HUES64 (cell line): Measurements from ENCODE around the gene TM4SF1.
"Not testable (repeated sequence)": the region's sequence is repeated elsewhere in the genome, so short reads cannot be mapped to it uniquely, and the experiment has no call there.

ENCODE experiments used
- H3K27ac ChIP-seq: 2 replicates; pipeline ENCODE4 v1.7.0; 2013; ENCODE audit warnings: low read depth, low read length, inconsistent platforms
- H3K27me3 ChIP-seq: 2 replicates; pipeline ENCODE4 v1.6.1; 2013; ENCODE audit warnings: mild to moderate bottlenecking, low read length; ENCODE audit not compliant: insufficient read depth
- H3K36me3 ChIP-seq: 2 replicates; pipeline ENCODE4 v1.6.1; 2013; ENCODE audit warnings: mild to moderate bottlenecking, low read length; ENCODE audit not compliant: insufficient read depth
- H3K4me1 ChIP-seq: 2 replicates; pipeline ENCODE4 v1.6.1; 2013; ENCODE audit warnings: mild to moderate bottlenecking, low read length, moderate library complexity; ENCODE audit not compliant: insufficient read depth
- H3K4me3 ChIP-seq: 2 replicates; pipeline ENCODE4 v1.5.1; 2013; ENCODE audit warnings: mild to moderate bottlenecking, low read length, moderate library complexity
- H3K9ac ChIP-seq: 2 replicates; pipeline ENCODE4 v1.6.1; 2013; ENCODE audit warnings: mild to moderate bottlenecking, low read depth, low read length
- H3K9me3 ChIP-seq: 2 replicates; pipeline ENCODE4 v1.6.1; 2013; ENCODE audit warnings: low read depth, low read length; ENCODE audit not compliant: insufficient read depth
- WGBS: fragments of 150-250, 120-280 bp; methylation state at CpG from one replicate; pipeline ENCODE4 v1.1.7; 2013; ENCODE audit warnings: missing lambda C conversion rate; 5-methylcytosine and 5-hydroxymethylcytosine counted together

TM4SF1 gene

DNA sequence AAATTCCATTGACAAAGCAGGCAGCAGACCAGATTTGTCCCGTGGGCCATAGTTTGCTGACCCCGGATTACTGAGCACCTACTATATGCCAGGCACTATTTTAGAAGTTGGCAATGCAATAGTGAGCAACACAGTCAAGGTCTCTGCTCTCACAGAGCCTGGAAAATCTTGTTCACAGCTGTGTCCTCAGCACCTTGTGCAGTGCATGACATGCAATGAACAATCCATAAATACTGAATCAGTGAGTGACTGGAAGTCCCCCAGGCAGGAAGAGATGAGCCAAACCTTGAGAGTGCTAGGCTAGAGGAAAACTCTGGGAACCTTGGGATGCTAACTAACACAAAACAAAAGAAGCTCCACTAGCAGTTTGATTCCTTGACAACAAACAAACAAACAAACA, 14.4 kb downstream of the TM4SF1 start:
- no peak overlapping the region for H3K27ac ChIP-seq
- 88% methylated on average over 2 of the region's 2 CpGs for WGBS

DNA sequence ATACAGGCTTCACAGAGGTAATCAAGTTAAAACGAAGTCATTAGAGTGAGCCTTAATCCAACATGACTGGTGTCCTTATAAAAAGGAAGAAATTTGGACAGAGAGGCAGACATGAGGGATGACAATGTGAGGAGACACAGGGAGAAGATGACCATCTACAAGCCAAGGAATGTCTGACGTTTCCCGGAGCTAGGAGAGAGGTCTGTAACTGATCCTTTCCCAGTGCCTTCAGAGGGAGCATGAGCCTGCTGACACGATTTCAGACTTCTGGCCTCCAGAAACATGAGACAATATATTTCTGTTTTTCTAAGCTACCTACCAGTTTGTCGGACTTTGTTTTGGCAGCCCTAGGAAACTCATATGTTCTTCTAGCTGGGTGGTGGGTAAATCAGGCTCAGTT, 15.1 kb downstream of the TM4SF1 start:
- WGBS: 86% methylated on average over 4 of the region's 5 CpGs

More for the DNA sequence above, 14.4 kb downstream of the TM4SF1 start:
- Histone ChIP-seq H3K4me1 (peaks cover 27% of the 10 kb centered on the region), H3K4me3 (no peak overlapping the region), H3K9me3 (no peaks in the 10 kb centered on the region), H3K36me3 (no peaks in the 10 kb centered on the region), H3K27me3 (no peaks in the 10 kb centered on the region), H3K9ac (no peak overlapping the region)

DNA sequence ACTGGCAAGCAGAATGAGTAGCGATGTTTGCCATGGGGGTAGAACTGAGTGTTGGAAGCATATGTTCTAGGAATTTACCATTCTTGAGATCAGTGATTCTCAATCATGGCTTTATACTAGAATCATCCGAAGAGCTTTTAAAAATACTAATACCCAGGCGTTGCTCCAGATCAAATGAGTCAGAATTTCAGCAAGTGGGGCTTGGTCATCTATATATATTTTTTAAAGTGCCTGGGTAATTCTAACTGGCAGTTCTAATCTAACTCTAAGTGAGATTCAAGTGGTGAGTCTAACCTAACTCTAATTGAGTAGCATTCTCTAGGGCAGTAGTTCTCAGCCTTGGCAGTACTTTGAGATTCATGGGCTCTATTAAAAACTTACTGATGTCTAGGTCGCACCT, 20.8 kb downstream of the TM4SF1 start:
- WGBS: 92% methylated on average over 3 of the region's 4 CpGs
- Histone ChIP-seq H3K9me3 (no peaks in the 10 kb centered on the region), H3K27me3 (no peaks in the 10 kb centered on the region), H3K4me1 (peaks cover 7% of the 10 kb centered on the region; the same call in 1 of the 2 replicates), H3K36me3 (no peaks in the 10 kb centered on the region), H3K4me3 (no peak overlapping the region), H3K27ac (no peak overlapping the region), H3K9ac (no peak overlapping the region)

More for the DNA sequence above, 15.1 kb downstream of the TM4SF1 start:
- Histone ChIP-seq H3K27ac (no peak overlapping the region), H3K36me3 (no peaks in the 10 kb centered on the region), H3K4me1 (peaks cover 23% of the 10 kb centered on the region), H3K9ac (no peak overlapping the region), H3K9me3 (no peaks in the 10 kb centered on the region), H3K27me3 (no peaks in the 10 kb centered on the region), H3K4me3 (no peak overlapping the region)

DNA sequence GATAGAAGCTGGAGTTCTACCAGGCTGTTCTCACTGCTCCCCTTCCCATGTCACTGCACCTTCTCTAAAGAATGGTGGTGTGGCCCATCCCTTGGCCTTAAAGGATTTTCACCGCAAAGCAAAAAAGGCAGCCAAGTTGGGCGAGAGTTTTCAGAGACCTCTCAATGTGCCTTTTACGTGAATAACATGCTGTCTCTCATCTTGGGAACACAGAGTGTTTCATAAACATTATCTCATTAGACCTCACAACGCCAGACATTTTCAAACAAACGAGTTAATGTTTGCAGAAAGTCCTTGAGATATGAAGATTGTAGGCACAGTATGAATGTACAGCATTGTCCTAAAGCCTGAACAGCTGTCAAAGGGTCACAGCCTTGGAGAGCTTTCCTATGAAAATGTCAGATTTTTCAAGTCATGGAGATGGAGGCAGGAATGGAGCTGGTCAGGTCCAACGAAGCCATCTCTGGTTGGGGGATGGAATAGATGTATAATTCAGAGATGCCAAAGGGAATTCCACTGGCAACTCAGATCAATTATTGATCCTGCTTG, 21.3 kb downstream of the TM4SF1 start:
- Histone ChIP-seq H3K4me3 (no peak overlapping the region), H3K9me3 (no peaks in the 10 kb centered on the region), H3K9ac (no peak overlapping the region), H3K27ac (no peak overlapping the region), H3K27me3 (no peaks in the 10 kb centered on the region), H3K36me3 (no peaks in the 10 kb centered on the region), H3K4me1 (0 out of 2 replicates have a peak, but pooled peaks cover 3% of the 10 kb centered on the region)
- WGBS: 92% methylated on average over 6 of the region's 6 CpGs

DNA sequence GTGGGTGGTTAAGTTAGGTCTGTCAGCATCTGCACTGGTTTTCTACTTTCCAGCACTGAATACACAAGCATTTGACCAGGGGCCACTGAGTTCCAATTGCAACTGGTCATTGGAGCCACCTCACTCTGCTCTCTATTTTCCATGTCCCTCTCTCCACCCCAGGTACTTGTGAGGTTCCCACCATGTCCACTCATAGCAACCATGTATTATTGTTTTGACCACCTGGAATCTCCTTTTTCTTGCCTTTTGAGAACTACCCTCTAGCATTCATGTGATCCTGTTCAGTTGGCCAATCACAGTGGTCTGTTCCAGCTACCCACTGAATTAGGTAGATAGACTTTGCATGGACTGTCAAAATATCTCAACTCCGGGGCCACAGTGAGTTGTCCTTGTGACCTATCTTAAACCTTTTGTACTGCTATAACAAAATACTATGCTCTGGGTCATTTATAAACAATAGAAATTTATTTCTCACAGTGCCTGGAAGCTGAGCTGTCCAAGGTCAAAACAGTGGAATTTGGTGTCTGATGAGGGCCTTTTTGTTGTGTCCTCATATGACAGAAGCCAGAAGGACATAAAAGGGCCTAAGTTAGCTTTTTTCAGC, 23.8 kb downstream of the TM4SF1 start:
- no peaks in the 10 kb centered on the region for H3K27me3 ChIP-seq
- no peak overlapping the region for H3K27ac ChIP-seq
- 100% methylated on average over 1 of the region's 1 CpG for WGBS
- no peak overlapping the region for H3K4me3 ChIP-seq
- H3K9ac ChIP-seq: no peak overlapping the region
- no peaks in the 10 kb centered on the region for H3K36me3 ChIP-seq
- H3K4me1 ChIP-seq: 0 out of 2 replicates have a peak, but pooled peaks cover 3% of the 10 kb centered on the region
- H3K9me3 ChIP-seq: no peaks in the 10 kb centered on the region

DNA sequence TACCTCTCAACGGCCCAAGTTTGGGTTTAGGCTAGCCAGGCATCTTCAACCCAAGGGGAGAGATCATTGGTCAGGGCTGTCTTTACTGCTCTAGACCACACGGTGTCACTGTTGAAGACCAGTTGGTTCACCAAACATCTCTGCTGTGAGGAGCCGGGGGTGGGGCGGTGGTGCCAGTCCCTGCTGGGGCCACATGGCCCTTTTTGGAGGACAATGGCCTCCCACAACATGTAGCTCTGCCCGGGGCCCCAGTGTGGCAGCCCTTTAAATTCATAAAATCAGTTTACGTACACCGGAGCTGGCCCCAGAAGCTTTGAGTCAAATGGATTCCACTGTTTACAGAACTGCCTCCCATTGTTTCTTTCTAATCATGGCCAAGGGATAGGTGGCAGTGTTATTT, 24.9 kb downstream of the TM4SF1 start:
- H3K9ac ChIP-seq: no peak overlapping the region
- H3K4me1 ChIP-seq: 0 out of 2 replicates have a peak, but pooled peaks cover 3% of the 10 kb centered on the region
- H3K27ac ChIP-seq: no peak overlapping the region
- no peaks in the 10 kb centered on the region for H3K27me3 ChIP-seq
- 39% methylated on average over 7 of the region's 7 CpGs for WGBS
- H3K36me3 ChIP-seq: no peaks in the 10 kb centered on the region
- H3K9me3 ChIP-seq: no peaks in the 10 kb centered on the region
- H3K4me3 ChIP-seq: no peak overlapping the region

DNA sequence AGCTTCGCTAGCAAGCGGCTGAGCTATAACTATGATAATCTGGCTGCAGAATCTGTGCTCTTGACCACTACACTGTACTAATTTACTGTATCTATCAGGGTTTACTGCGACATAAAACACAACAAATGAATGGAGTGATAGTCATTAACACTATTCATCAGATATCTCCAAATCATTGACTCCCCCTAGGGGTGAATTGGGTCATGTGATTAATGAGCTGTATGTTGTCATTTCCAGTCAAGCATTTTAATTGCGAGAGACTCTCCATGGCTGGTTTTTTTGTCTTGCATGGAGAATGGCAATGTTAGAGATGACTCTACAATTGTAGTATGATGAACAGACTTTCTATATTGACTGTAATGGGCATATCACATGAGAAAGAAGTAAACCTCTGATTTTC, 33.5 kb downstream of the TM4SF1 start:
- Histone ChIP-seq H3K27ac (no peak overlapping the region), H3K27me3 (no peaks in the 10 kb centered on the region), H3K36me3 (no peaks in the 10 kb centered on the region), H3K9ac (no peak overlapping the region), H3K4me1 (peaks cover 27% of the 10 kb centered on the region), H3K9me3 (no peaks in the 10 kb centered on the region), H3K4me3 (no peak overlapping the region)
- 91% methylated on average over 4 of the region's 4 CpGs for WGBS

DNA sequence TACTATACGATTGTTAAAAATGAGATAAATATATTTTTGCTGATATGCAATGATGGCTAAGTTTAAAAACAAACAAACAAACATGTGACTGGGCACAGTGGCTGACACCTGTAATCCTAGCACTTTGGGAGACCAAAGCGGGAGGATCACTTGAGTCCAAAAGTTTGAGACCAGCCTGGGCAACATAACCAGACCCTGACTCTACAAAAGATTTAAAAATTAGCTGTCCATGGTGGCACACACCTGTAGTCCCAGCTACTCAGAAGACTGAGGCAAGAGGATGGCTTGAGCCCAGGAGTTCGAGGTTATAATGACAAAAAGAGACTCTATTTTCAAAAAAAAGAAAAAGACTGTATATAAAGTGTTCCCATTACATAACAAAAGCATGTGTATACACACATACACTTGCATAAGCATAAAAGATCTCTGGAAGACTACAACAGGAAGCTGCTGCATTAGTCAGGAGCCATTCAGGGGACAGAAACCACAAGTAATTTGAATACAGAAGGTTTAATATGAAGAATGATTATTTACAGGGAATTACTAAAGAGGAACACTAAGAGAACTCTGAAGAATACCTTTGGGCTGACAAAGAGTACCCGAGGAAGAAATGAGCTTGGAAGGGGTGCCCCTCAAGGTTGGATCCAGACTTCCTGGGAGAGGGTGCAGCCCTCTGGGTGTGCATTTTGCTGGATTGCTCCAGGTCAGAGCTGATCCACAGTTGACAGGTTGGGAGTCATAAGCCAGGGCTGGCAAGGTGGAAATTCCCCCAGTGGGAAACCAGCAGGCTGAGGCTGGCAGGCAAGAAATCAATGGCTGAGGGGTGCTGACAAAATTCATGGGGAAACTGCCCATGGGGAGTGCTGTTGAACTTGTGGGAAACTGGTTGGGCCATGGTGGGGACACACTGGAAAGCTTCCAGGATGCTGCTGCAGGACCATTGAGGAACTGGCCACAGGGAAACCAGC, 34.8 kb downstream of the TM4SF1 start:
- H3K9ac ChIP-seq: no peak overlapping the region
- no peak overlapping the region for H3K27ac ChIP-seq
- no peaks in the 10 kb centered on the region for H3K36me3 ChIP-seq
- H3K4me3 ChIP-seq: no peak overlapping the region
- H3K9me3 ChIP-seq: no peaks in the 10 kb centered on the region
- 84% methylated on average over 3 of the region's 4 CpGs for WGBS
- H3K4me1 ChIP-seq: peaks cover 27% of the 10 kb centered on the region
- H3K27me3 ChIP-seq: no peaks in the 10 kb centered on the region

DNA sequence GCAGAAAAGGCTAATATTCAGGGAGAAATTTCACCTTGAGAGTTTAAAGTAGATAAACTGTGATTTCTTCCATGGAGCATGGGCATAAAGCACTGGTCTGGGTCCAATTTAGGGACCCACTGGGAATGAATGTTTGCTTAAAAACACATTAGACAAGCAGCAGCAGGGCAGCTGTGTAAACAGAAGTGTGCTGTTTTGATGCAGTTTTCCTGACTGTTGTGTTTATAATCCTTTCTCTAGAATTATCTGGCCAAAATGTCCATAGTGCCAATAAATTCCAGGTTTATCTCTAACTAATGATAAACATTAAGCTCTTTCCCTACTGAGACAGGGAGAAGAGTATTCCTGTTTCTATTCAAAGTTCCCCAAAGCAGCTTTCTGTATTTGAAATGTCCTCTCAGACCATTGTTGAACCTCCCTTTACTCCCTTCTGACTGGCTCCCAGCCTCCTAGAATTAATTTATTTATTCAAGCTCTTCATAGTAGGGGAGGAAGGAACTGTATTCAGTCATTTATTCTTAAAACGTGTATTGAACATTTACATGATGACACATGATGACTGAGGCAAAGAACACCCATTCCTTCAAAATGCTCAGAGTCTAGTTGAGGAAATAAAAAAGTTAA, 37.0 kb downstream of the TM4SF1 start:
- Histone ChIP-seq H3K27ac (peak overlapping the region; percentile 63), H3K4me3 (no peak overlapping the region), H3K9ac (peak overlapping the region; percentile 23; the same call in 1 of the 2 replicates), H3K27me3 (no peaks in the 10 kb centered on the region), H3K9me3 (no peaks in the 10 kb centered on the region), H3K36me3 (no peaks in the 10 kb centered on the region), H3K4me1 (peaks cover 27% of the 10 kb centered on the region)
- WGBS: 75% methylated on average over 1 of the region's 1 CpG

DNA sequence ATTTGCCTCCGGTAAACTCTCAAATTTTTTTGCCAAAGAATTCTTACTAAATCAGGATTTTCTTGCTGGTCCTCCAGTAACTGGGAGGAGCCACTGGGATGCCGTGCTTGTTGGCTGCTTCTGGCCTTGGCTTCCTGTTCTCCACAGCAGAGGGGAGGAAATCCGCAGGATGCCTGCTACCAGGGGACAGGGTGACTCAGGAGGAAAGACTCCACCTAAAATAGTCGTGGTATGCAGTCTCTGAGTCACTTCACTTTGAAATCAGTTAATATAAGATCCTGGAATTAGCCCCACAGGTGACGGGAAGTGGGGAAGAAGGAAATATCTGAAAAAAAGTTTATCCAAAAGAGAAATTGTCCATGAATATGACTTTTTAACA, 37.5 kb downstream of the TM4SF1 start:
- Histone ChIP-seq H3K36me3 (no peaks in the 10 kb centered on the region), H3K4me1 (peaks cover 27% of the 10 kb centered on the region), H3K27ac (peak overlapping the region; percentile 63), H3K27me3 (no peaks in the 10 kb centered on the region), H3K9ac (peak overlapping the region; percentile 23; the same call in 1 of the 2 replicates), H3K9me3 (no peaks in the 10 kb centered on the region), H3K4me3 (no peak overlapping the region)
- 40% methylated on average over 5 of the region's 5 CpGs for WGBS

DNA sequence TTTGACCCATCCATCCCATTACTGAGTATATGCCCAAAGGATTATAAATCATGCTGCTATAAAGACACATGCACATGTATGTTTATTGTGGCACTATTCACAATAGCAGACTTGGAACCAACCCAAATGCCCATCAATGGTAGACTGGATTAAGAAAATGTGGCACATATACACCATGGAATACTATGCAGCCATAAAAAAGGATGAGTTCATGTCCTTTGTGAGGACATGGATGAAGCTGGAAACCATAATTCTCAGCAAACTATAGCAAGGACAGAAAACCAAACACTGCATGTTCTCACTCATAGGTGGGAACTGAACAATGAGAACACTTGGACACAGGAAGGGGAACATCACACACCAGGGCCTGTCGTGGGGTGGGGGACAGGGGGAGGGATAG, 40.0 kb downstream of the TM4SF1 start:
- H3K9ac ChIP-seq, H3K27ac ChIP-seq: not testable (repeated sequence)
- WGBS: 100% methylated on average over 1 of the region's 1 CpG

More for the DNA sequence above, 40.0 kb downstream of the TM4SF1 start:
- not testable (repeated sequence) for H3K36me3 ChIP-seq, H3K4me3 ChIP-seq, H3K9me3 ChIP-seq, H3K27me3 ChIP-seq
- peaks cover 34% of the 10 kb centered on the region for H3K4me1 ChIP-seq
